Fibroblast of the conjunctiva (primary cell): ENCODE measurements around the gene EPB41L4B.

ENCODE experiments used
- DNase-seq: peaks from one replicate; pipeline ENCODE4 v3.0.0-alpha.2; 2010; ENCODE audit warnings: low read depth

EPB41L4B gene

DNA sequence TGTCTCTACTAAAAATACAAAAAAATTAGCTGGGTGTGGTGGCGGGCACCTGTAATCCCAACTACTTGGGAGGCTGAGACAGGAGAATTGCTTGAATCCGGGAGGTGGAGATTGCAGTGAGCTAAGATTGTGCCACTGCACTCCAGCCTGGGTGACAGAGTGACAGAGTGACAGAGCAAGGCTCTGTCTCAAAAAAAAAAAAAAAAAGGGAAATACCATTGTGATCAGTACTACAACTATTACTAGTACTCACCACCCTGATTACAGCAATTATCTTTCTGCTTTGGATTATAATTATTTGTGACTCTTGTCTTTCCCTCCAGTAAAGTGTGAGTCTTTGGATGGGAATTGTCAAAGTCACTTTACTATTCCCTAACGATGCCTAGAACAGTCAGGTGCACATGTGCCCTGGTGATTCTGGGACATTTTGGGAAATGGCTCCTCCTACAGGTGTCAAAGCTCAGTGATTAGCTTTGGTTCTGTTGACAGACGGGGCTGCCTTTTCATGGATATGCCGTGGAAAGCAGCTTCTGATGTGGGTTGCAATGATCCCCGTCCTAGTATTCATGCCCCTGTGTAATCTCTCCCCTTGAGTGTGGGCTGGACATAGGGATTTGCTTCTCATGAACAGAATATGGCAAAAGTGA lies 122.0 kb downstream of the EPB41L4B start:
- DNase-seq = no peak

DNA sequence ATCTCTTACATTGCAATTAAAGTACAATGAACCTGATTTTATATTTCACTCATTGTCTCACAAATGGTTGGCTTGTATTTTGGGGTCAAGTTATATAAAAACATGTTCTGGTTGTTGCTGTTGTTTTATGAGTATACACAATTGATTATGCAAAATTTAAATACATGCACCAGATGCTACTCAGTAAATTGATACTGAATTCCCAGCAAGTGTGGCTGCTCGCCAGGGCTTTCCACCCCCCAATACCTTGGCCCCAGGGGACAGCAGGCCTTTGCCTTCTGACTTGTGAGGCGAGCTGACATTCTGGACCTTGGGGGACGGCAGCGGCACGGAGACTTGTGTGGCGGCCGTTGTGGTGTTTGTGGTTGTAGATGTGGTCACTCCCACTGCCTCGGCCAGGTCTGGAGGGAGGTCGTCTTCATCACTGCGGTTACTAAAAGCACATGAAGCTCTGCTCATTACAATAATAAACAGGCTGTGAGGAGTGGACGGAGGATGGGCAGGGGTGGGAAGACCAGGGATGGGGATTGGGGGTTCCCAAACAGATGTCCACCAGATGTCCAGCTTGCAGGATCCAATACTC lies 126.8 kb downstream of the EPB41L4B start:
- peak; percentile 13 for DNase-seq

DNA sequence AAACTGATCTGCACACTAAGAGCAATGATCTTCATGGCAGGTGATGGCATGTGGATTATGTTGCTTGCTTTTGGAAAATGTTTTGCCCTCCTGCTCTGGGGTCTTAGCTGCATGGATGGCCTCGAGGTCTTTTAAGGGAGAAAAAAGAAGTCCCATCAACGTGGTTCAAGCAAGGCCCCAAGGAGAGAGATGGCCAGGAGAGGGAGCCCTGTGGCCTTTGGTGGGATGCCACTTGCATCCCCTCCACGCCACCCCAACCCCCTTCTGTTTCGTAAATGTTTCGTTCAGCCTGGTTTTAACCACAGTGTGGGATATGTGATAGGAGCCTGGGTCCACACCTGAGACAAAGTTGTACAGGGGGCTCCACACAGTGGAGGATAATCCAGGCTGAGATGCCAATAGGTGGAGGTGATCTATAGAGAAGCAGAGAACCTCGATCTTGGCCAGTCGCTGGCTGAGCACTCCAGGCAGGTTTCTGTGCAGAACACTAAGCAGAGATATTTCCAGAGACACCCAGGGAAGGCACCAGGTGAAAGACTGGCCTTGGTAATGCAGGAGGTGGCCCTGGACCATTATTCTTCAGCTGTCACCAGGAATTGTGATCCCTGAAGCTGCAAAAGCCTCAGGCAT lies 128.0 kb downstream of the EPB41L4B start:
- DNase-seq = no peak

DNA sequence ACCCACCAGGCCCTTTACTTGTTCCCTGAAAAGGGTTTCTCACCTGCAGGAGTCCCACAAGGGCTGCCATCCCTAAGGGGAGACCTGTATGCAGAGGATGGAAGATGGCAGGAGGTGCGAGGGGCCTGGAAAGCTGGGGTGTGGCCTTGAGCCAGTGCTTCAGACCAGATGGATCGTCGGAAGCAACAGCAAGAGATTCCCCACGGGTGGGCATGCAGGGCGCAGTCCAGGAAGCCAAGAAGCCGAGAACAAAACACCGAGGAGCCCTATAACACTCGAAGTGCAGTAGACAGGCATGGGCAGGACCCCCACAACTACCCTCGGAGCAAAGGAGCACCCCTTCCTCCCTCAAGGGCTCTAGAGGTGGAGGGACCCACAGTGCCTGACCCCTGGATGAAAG lies 129.1 kb downstream of the EPB41L4B start:
- no peak for DNase-seq

DNA sequence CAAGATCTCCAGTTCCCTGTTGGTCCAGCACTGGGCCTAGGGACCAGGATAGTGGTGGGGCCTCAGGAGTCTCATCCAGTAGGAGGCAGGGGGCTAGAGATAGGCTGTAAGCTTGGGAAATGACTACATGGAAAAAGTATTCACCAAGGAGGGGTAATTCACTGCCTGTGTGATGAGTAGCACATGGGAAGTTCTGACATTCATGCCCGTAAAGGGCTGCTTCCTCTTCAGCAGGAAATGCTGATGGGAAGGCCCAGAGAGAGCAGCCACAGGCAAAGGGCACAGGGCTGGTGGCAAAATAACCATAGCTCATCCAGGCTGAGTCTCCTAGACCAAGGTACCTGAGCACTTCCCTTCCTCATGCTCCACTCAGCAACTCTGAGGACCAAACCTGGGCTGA lies 130.7 kb downstream of the EPB41L4B start:
- no peak for DNase-seq

DNA sequence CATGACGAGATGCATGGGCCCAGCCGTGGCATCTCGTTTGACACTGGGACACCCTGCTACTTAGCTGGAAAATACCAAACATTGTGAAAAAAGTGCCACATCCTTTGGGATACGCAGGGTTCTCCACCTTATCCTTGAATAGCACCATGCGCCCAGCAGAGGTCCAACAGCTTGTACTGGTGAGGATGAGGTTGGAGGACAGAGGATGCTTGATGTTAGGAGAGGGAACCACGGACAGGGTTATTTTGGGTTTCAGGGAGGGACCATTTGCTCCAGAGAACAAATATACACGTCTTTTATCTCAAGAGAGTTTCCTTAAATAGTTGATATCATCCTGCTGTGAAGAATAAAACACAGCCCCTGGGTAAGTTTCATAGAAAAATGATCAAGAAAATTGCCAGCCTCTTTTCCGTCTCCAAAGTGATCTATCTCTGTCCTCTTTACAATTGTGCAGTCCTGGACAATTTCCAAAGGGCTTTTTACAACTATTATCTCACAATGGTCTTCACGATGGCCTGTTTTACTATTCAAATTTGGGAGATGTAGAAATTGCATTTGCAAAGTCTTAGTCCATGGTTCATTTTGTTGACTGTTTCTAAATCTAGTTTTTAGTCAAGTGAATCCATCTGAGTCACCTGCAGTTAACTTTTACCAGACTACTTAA lies 133.9 kb downstream of the EPB41L4B start:
- no peak for DNase-seq

DNA sequence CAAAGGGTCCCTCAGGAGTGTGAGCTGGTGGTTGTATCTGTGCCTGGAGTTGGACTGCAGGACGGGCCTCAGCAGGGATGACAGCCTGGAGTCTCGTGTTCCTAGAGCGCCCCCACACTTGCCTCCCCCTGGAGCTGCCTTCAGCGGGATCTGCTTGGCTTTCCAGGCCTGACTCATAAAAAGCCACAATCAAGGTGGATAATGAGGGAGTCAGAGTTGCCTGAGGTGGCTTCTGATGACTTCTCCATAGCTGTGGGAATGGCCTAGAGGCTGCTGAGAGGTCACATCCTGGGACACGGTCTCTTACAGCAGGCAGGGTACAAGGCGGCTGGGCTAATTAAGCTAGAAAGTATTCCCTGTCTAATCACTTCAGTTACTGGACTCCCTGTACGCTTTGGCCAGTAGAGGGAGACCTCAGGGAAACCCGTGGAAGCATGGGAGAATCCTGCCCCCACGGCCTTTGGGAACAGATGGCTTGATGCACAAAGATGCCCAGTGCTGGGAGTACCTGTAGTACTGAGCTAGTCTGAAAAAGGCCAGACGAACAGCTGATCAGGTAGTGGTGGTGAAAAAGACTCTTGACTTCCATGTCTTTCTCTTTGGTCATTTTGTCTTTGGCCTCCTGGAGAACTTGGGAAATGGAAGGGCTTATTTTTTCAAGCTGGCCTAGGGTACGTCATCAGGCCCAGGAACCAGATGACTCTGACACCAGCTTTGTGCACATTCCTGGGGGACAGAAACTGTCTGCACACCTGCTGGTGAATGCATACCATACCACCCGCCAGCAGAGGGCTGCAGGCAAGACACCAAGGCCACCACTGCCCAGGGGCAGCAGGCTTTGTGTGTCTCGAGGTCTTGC lies 137.7 kb downstream of the EPB41L4B start:
- DNase-seq = no peak

DNA sequence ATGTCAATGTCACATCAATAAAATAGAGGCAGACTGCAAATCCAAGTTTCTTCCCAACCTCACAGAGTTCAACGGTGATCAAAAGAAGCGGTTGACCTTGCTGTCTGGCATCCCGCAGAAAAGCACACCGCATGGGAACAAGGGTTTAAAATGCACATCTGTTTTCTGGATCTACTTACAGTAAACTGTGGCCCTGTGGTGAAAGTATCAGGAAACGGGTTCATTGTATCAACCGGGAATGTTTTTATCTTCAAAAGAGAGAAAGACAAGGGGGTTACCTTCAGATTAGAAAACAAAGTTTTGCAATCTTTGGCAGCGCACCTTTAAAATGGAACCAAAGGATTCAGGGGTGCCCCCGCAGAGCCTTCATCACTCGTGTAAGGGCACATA lies 138.3 kb downstream of the EPB41L4B start:
- DNase-seq = no peak

DNA sequence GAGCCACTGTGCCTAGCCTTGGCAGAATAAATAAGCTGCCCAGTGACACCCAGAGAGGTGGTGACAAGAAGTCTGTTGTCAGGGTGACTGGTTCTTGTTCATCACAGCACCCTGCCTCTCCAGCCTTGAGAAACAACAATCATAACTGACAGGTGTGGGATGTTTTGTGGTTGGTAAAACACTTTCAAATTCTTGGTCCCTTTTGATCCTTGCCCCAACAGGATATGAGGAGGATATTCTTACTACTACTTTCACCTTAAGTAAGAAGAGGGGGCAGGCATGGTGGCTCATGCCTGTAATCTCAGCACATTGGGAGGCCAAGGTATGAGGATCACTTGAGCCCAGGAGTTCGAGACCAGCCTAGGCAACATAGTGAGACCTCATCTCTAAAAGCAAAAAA lies 139.6 kb downstream of the EPB41L4B start:
- DNase-seq = no peak

DNA sequence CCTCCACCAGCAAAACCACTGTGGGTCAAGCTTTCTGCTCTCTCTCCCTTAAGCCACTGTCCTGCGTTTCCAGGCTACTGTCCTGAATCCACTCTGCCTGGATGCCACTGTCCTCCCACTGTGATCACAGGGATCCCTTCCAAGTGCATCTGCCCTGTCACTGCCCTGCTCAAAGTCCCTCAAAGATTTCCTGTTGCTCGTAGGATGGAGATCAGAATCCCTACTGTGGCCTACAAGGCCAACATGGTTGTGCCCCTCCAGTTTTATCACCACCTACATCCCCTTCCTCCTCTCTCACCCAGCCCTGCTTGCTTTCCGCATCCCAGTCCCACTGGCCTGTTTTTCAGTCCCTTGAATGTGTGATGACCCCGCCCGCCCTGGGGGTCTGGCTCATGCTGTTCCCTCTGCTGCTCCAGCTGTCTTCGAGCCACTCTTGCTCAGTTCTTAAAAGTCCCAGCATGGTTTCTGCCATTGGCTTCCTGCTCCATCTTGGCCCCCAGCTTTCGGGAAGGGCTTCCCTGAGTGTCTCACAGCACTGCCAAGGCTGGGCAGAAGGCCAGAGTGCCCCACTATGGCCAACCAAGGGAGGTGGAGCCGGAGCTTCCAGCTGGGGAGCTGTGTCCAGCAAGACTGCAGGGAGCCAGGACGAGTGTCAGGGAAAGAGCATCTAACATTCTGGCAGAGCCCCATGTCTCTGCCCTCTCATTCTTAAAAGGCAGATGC lies 140.9 kb downstream of the EPB41L4B start:
- DNase-seq = no peak

DNA sequence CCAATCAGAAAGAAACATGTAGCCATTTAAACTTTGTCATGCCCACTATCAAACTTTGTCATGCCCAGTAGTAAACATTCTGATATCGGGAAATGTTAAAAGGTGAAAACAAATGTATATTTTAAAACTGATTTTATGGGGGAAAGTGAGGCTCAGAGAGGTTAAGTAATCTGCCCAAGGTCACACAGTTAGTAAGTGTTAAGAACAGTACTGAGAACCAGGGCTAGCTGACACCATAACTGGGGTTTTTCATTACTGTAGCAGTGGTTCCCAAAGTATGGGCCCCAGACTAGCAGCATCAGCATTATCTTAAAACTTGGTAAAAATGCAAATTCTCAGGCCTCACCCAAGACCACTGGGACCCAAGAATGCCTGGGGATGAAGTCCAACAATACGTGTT lies 143.9 kb downstream of the EPB41L4B start:
- no peak for DNase-seq

DNA sequence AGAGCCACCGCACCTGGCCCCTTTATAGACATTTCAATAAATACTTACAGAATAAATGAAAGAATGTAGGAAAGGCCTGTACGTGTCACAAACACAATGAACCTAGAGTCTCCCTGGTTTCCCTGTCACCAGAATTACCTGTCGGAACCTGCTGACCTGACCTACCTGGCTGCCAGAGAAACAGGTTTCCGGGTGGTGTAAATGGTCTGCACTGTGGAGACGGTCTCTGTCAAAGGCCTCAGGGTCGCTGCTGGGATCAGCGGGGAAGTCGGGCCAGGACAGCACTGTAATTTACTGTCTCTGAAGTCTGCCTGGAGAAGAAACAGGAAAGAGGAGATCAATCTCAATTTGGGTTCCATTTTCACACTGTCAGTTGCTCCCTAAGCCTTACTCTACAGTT lies 144.5 kb downstream of the EPB41L4B start:
- DNase-seq = no peak

DNA sequence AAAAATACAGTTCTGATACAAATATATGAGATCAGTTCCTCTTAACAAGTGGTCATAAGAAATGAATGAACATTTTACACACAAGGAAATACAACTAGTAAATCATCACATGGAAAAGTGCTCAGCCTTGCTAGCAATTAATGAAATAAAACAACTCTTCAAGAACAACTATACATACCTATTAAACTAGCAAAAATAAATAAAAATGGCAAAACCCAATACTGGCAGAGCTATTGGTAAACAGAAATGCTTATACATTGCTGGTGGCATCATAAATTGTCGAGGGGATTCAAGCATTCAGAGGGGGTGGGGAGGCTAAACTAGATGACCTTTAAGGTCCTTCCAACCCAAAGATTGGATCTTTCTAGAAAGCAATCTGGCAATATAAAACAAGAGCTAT lies 147.9 kb downstream of the EPB41L4B start:
- DNase-seq = no peak

DNA sequence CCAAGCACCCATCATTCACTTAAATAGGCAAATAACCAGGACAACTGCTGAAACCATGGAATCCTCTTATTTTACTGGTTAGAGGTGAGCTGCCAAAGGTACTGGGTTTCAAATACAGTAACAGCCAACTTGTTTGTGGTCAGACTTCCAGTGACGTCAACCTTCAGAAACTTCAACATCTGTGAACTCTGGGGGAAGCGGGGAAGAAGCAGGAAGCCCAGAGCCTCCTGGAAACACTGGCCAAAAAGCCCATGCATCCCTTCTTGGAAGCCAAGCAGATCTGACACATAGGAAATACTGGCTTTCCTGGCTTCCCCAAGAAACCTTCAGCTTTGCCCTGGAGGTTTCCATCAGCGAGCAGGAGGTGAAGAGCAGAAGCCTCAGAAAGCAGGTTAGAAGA lies 148.9 kb downstream of the EPB41L4B start:
- no peak for DNase-seq

DNA sequence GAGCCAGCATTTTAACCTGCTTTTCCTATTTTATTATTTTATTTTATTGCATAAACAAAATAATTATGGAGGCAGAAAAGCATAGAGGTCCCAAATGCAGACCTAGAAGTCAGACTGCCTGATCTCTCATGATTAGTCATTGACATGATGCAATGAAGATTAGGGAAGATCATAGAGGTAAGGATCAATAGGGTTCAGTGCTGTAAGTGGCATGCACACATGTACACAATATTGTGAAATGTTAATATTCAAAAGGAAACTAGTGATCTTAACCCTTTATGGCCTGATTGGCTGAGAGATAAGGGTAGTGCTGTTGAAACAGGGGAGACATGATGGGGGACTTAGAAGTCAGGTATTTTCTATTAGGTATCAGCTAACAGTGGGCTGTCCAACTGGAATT lies 152.7 kb downstream of the EPB41L4B start:
- DNase-seq = no peak

DNA sequence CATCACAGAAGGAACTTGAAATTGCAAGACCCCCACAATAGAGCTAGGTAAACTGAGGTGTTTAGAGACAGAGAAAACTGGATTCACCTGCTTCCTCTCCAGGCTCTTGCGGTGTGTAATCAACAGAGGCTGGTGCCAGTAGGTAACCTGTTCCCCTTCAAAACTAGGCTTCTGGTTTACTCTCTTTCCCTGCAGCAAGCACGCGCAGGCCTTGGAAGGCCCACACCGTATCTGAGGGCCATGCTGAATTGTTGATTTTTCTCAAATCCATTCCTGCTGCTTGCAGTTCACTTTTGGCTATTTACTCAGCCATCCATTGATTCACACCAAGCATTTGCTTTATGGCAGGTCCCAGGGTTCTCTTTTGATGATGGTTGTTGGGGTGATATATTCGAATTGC lies 153.1 kb downstream of the EPB41L4B start:
- DNase-seq = no peak

DNA sequence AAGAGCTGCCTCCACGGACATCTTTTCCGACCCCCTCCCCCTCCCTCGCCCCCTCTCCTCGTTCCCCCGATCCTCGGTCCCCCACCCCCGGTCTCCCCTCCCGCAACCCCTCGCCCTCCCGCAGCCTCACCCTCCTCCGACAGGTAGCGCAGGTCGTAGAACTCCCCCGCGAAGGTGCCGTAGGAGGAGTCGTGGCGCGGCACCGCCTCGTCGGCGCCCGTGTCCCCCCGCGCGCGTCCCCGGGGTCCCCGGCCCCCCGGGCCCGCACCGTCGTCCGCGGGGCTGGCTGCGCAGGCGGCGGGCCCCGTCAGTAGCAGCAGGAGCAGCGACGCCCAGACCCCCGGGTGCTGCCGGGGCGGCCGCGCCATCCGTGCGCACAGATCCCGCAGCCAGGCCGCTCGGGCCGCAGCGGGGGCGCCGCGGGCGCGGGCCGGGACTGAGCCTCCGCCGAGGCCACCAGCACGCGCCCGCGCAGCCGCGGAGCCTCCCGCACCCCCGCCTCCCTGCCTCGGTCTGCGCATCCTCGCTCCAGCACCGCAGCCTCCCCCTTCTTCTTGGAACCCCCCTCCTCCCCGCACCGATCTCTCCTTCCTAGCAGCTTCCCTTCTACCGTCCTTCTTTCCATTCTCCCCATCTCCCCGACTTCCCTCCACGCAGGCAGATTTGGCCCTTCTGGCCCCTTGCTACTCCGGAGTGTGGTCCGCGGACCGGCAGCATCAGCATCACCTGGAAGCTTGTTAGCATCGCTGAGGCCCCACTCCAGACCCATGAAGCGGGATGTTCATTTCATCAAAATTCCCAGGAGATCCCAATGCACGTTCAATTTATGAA lies 153.9 kb downstream of the EPB41L4B start, which contains the start of gene FRRS1L:
Gene FRRS1L, minus strand, starts transcription at position 479 of the 831 bp plus-strand sequence. Its CDS starts 111 bp downstream, at position 368.
- DNase-seq = no peak

DNA sequence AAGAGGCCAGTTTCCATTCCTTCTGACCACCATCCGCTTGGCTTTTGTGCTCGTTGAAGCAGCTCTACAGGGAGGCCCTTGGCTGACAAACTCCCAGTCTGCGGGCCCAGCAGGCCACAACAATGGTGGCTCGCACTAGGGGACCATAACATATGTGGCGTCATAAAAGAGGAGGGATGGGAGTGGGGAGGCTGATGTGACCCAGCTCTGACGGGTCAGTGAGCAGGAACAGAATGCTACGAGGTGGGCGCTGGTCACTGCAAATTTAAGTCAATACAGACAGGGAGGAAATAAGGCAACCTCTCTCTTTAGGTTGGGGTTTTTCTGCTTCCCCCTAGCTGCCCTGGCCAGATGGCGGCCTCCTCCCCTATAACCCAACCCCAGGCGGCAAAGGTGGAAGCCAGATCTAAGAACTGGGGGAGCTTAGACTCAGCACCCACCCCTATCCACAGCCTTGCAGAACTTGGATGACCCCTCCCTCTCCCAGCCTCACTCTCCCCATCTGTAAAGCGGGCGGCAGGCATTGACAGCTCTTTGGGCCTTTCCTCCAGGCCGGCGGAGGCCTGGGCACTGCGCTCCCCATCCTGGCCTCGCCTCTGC lies 154.6 kb downstream of the EPB41L4B start:
- no peak for DNase-seq

DNA sequence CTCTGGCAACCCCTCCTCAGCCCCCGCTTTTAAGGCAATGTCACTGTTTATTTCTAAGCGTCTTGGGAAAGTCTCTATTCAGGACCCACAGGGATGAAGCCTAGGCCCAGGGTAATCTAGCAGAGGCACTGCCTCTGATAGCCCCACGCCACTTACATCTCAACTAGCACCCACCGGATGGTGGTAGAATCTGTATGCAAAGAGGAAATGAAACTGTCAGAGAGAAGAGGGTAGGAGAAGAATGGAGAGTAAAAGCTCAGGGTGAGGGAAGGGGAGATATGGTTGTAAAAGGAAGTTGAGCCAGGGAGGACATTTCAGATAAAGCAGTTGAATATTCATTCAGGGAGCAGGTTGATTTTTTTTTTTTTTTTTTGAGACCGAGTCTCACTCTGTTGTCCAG lies 156.8 kb downstream of the EPB41L4B start:
- DNase-seq = no peak

DNA sequence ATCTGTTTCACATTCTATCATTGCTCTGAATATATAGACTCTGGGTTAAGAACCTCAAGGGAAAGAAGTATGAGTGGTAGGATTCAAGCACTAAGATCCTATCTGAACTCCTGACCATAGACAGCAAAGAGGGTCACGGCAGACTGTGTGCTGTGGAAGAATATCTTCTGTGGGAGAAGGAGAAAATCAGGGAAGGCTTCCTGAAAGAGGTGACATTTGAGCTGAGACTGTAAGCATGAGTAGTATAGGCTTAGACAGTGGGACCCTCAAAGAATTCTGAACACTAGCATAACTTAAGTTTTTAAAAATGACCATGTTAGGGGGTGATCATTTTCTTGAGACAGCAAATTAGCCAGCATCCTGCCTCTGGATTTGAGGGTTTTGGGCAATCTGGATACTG lies 157.7 kb downstream of the EPB41L4B start:
- DNase-seq = no peak
